Measurements from ENCODE around the gene UROC1. TPM values are rescaled to one million over a fixed set of nuclear protein-coding genes. Genes with fewer than 3 reads are reported as not detected.

UROC1 gene
- total and polyA plus RNA-seq, 9 of the 15 experiments (the other 6 are each of a cell fraction or from before 2014, with no cell fraction given) = not detected

GRCh38 chr3:126497956-126498355 lies 19.6 kb downstream of the UROC1 start:
- no peaks in the 10 kb centered on the region for H3K79me2 ChIP-seq (ENCODE audit: control insufficient read depth, insufficient read depth, low read length)
- intact Hi-C loops (cut with micrococcal nuclease) = no loop called here
- no peaks in the 10 kb centered on the region for H3K9me1 ChIP-seq (ENCODE audit: control insufficient read depth, insufficient read depth, low read length)
- in situ Hi-C loops (cut with MboI) = no loop called here
- no peaks in the 10 kb centered on the region for H3K36me3 ChIP-seq (ENCODE audit: control insufficient read depth, insufficient read depth, low read length)
- POLR2A ChIA-PET = no interaction called here
- no peak overlapping the region for H3K4me2 ChIP-seq (ENCODE audit: insufficient read depth, low read length)
- no peak overlapping the region for H3K27ac ChIP-seq (ENCODE audit: extremely low read depth, low read depth, low read length)
- no peak for TF ChIP-seq ZNF644 (tag; IDR thresholded peaks at IDR 0.05; ENCODE audit: low read depth)
- no peak for TF ChIP-seq ERF (CRISPR knock-in tag; IDR thresholded peaks at IDR 0.05)
- no peak for TF ChIP-seq RNF2 (IDR thresholded peaks at IDR 0.05)
- no peak for TF ChIP-seq ARID3A (IDR thresholded peaks at IDR 0.05; ENCODE audit: borderline replicate concordance, low read depth, low read length)
- no peak for TF ChIP-seq NCOA4 (IDR thresholded peaks at IDR 0.05; ENCODE audit: partially characterized antibody)
- TF ChIP-seq GMEB1 (CRISPR knock-in tag; IDR thresholded peaks at IDR 0.05) = no peak
- TF ChIP-seq HBP1 (CRISPR knock-in tag; IDR thresholded peaks at IDR 0.05) = no peak
- H4K20me1 ChIP-seq (replicated peaks; ENCODE audit: control insufficient read depth, insufficient read depth, low read length) = no peaks in the 10 kb centered on the region; the same call in 1 of the 2 replicates
- no TSS peak for BruUV-seq (replicated peaks)
- no peak overlapping the region for H3K9ac ChIP-seq (ENCODE audit: insufficient read depth in 1 of 2, low read depth in 2 of 2, low read length in 2 of 2)
- H3K4me1 ChIP-seq (replicated peaks in 1 of 2; ENCODE audit: control insufficient read depth in 2 of 2, insufficient read depth in 2 of 2, low read length in 2 of 2) = no peaks in the 10 kb centered on the region
- no peaks in the 10 kb centered on the region for H3K9me3 ChIP-seq (replicated peaks; ENCODE audit: control insufficient read depth, insufficient read depth, low read depth, low read length)
- CTCF ChIA-PET (ENCODE audit: low intra/inter-chr PET ratio) = no interaction called here
- H3K27me3 ChIP-seq (ENCODE audit: control insufficient read depth in 2 of 2, insufficient read depth in 2 of 2, low read length in 2 of 2) = peaks cover 0 to 20% of the 10 kb centered on the region in 2 experiments; a peak in 2 of 5 replicates
- H2AFZ ChIP-seq (ENCODE audit: low read depth, low read length) = no peak overlapping the region
- ATAC-seq = no peak
- no peak for FAIRE-seq
- H3K4me3 ChIP-seq = no peak overlapping the region
- WGBS (ENCODE audit: insufficient coverage, low coverage, missing lambda C conversion rate) = 0% methylated on average over 1 of the region's 6 CpGs
- no peak for DNase-seq (ENCODE audit: extremely low read depth in 1 of 4, low spot score in 3 of 4)
